Measurements from ENCODE around the gene SLC16A7.

Gene SLC16A7

GRCh38 chr12:59583003-59583712 lies 12.7 kb upstream of the SLC16A7 start:
- H3K79me2 ChIP-seq (ENCODE audit: insufficient read depth, low read length): no peaks in the 10 kb centered on the region
- H2AFZ ChIP-seq (ENCODE audit: low read length): no peak overlapping the region
- no peaks in the 10 kb centered on the region for H3F3A ChIP-seq (ENCODE audit: insufficient read depth, low read length)
- no peaks in the 10 kb centered on the region for H3K27me3 ChIP-seq (ENCODE audit: insufficient read depth, low read length)
- H4K20me1 ChIP-seq (ENCODE audit: insufficient read depth, low read length): no peaks in the 10 kb centered on the region
- H3K9me3 ChIP-seq (ENCODE audit: low read length): no peaks in the 10 kb centered on the region
- no peaks in the 10 kb centered on the region for H3K36me3 ChIP-seq (ENCODE audit: insufficient read depth, low read length)
- TF ChIP-seq CTCF (IDR thresholded peaks at IDR 0.05; ENCODE audit: low read length) (no peak), EZH2 (IDR thresholded peaks at IDR 0.05; ENCODE audit: borderline replicate concordance, low read length) (no peak)
- no peak overlapping the region for H3K4me3 ChIP-seq (ENCODE audit: low read depth, low read length, poor library complexity, severe bottlenecking)
- H3K27ac ChIP-seq (ENCODE audit: low read depth, low read length, poor library complexity, severe bottlenecking): no peak overlapping the region
- H3K4me1 ChIP-seq (ENCODE audit: insufficient read depth, low read length, severe bottlenecking): no peaks in the 10 kb centered on the region
- no peak overlapping the region for H3K9ac ChIP-seq (ENCODE audit: low read length)
- H3K9me2 ChIP-seq (ENCODE audit: low read depth, low read length): no peaks in the 10 kb centered on the region
- H3K4me2 ChIP-seq (ENCODE audit: low read length): no peak overlapping the region

- Histone ChIP-seq H3K27me3 (ENCODE audit: insufficient read depth, low read length) (no peaks in the 10 kb centered on the region), H3K9me2 (ENCODE audit: low read depth, low read length) (no peaks in the 10 kb centered on the region), H2AFZ (ENCODE audit: low read length) (no peak overlapping the region), H3K4me3 (ENCODE audit: low read depth, low read length, poor library complexity, severe bottlenecking) (no peak overlapping the region), H3K4me2 (ENCODE audit: low read length) (no peak overlapping the region), H3K9me3 (ENCODE audit: low read length) (no peaks in the 10 kb centered on the region), H3K9ac (ENCODE audit: low read length) (no peak overlapping the region), H3F3A (ENCODE audit: insufficient read depth, low read length) (no peaks in the 10 kb centered on the region), H3K36me3 (ENCODE audit: insufficient read depth, low read length) (no peaks in the 10 kb centered on the region), H3K79me2 (ENCODE audit: insufficient read depth, low read length) (no peaks in the 10 kb centered on the region), H3K27ac (ENCODE audit: low read depth, low read length, poor library complexity, severe bottlenecking) (no peak overlapping the region), H4K20me1 (ENCODE audit: insufficient read depth, low read length) (no peaks in the 10 kb centered on the region), H3K4me1 (ENCODE audit: insufficient read depth, low read length, severe bottlenecking) (no peaks in the 10 kb centered on the region)
- TF ChIP-seq EZH2 (IDR thresholded peaks at IDR 0.05; ENCODE audit: borderline replicate concordance, low read length) (no peak), CTCF (IDR thresholded peaks at IDR 0.05; ENCODE audit: low read length) (no peak)
These were observed 8.1 kb upstream of the SLC16A7 start for GRCh38 chr12:59587710-59588109.

- Histone ChIP-seq H3K4me2 (ENCODE audit: low read length) (no peak overlapping the region), H3K9me2 (ENCODE audit: low read depth, low read length) (no peaks in the 10 kb centered on the region), H3K4me1 (ENCODE audit: insufficient read depth, low read length, severe bottlenecking) (peaks cover 23% of the 10 kb centered on the region), H3K27me3 (ENCODE audit: insufficient read depth, low read length) (no peaks in the 10 kb centered on the region), H2AFZ (ENCODE audit: low read length) (no peak overlapping the region), H3K4me3 (ENCODE audit: low read depth, low read length, poor library complexity, severe bottlenecking) (no peak overlapping the region), H4K20me1 (ENCODE audit: insufficient read depth, low read length) (no peaks in the 10 kb centered on the region), H3K36me3 (ENCODE audit: insufficient read depth, low read length) (peaks cover 10% of the 10 kb centered on the region; the same call in 1 of the 2 replicates), H3K9me3 (ENCODE audit: low read length) (no peaks in the 10 kb centered on the region), H3F3A (ENCODE audit: insufficient read depth, low read length) (no peaks in the 10 kb centered on the region), H3K79me2 (ENCODE audit: insufficient read depth, low read length) (no peaks in the 10 kb centered on the region; the same call in 1 of the 2 replicates), H3K9ac (ENCODE audit: low read length) (no peak overlapping the region), H3K27ac (ENCODE audit: low read depth, low read length, poor library complexity, severe bottlenecking) (no peak overlapping the region)
- TF ChIP-seq EZH2 (IDR thresholded peaks at IDR 0.05; ENCODE audit: borderline replicate concordance, low read length): no peak
- no peak for TF ChIP-seq CTCF (IDR thresholded peaks at IDR 0.05; ENCODE audit: low read length)
These were observed 2.1 kb upstream of the SLC16A7 start for GRCh38 chr12:59593761-59594160.
